ENCODE results near the gene SLC8A1.

DNA sequence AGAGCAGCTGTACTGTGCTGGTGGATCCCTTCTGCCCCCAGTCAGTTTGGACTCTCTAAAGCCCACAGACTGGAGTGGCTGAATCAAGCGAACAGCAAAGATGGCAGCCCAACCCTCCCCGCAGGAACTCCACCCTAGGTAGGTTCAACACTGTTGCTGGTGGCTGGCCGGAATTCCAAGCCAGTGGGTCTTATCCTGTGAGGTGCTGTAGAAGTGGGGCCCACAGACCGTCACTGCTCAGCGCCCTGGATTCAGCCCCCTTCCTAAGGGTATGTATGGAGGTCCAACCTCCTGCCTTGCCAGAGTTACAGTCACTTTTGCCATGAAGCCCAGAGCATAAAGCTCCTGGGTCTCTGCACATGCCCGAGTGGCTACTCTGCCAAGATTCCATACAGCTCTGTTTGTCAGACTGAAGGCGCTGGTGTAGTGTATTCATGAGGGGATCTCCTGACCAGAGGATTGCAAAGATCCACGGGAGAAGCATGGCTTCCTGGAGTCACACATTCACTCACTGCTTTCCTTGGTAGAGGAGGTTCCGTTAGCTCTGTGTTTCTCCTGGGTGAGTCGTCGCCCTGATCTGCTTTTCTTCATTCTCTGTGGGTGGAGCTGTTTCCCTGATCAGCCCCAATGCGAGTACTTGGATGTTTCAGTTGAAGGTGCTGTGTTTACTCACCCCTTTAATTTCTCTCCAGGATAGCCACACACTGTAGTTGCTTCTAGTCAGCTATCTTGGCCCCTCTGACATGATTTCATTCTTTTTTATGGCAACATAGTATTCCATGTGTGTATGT is 379.3 kb downstream of the SLC8A1 start:
- TF ChIP-seq, protein P1, sequence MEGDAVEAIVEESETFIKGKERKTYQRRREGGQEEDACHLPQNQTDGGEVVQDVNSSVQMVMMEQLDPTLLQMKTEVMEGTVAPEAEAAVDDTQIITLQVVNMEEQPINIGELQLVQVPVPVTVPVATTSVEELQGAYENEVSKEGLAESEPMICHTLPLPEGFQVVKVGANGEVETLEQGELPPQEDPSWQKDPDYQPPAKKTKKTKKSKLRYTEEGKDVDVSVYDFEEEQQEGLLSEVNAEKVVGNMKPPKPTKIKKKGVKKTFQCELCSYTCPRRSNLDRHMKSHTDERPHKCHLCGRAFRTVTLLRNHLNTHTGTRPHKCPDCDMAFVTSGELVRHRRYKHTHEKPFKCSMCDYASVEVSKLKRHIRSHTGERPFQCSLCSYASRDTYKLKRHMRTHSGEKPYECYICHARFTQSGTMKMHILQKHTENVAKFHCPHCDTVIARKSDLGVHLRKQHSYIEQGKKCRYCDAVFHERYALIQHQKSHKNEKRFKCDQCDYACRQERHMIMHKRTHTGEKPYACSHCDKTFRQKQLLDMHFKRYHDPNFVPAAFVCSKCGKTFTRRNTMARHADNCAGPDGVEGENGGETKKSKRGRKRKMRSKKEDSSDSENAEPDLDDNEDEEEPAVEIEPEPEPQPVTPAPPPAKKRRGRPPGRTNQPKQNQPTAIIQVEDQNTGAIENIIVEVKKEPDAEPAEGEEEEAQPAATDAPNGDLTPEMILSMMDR (IDR thresholded peaks at IDR 0.05): no peak
- no peak for TF ChIP-seq POLR2A (IDR thresholded peaks at IDR 0.05)
